Measurements from ENCODE around the gene MAP2K3.
A peak's percentile ranks its signal among the peaks of the same experiment; 100 is the strongest.

The MAP2K3 gene

GRCh38 chr17:21263376-21263775 lies 21.1 kb upstream of the MAP2K3 start:
- Histone ChIP-seq H3K9ac (ENCODE audit: insufficient read length) (no peak overlapping the region), H3K4me3 (no peak overlapping the region), H3K27ac (no peak overlapping the region), H3K36me3 (ENCODE audit: insufficient read depth, low read length) (no peaks in the 10 kb centered on the region), H3K9me3 (ENCODE audit: low read depth, low read length) (no peaks in the 10 kb centered on the region)
- no peak for DNase-seq (ENCODE audit: low read depth, low spot score)
- TF ChIP-seq POLR2AphosphoS5 (IDR thresholded peaks at IDR 0.05; ENCODE audit: borderline replicate concordance, low read depth, low read length) = no peak
- no peak for TF ChIP-seq FOXP2 (optimal IDR thresholded peaks at IDR 0.05; ENCODE audit: control extremely low read depth, extremely low read length, insufficient read depth)
- TF ChIP-seq EZH2 (IDR thresholded peaks at IDR 0.05) = no peak

GRCh38 chr17:21268596-21269188 lies 15.8 kb upstream of the MAP2K3 start:
- TF ChIP-seq POLR2AphosphoS5 (IDR thresholded peaks at IDR 0.05; ENCODE audit: borderline replicate concordance, low read depth, low read length) (no peak), FOXP2 (optimal IDR thresholded peaks at IDR 0.05; ENCODE audit: control extremely low read depth, extremely low read length, insufficient read depth) (no peak), EZH2 (IDR thresholded peaks at IDR 0.05) (no peak)
- Histone ChIP-seq H3K36me3 (ENCODE audit: insufficient read depth, low read length) (no peaks in the 10 kb centered on the region), H3K9ac (ENCODE audit: insufficient read length) (no peak overlapping the region), H3K9me3 (ENCODE audit: low read depth, low read length) (no peaks in the 10 kb centered on the region), H3K4me3 (no peak overlapping the region), H3K27ac (no peak overlapping the region)
- DNase-seq (ENCODE audit: low read depth, low spot score) = no peak

- TF ChIP-seq FOXP2 (optimal IDR thresholded peaks at IDR 0.05; ENCODE audit: control extremely low read depth, extremely low read length, insufficient read depth) (no peak), POLR2AphosphoS5 (IDR thresholded peaks at IDR 0.05; ENCODE audit: borderline replicate concordance, low read depth, low read length) (no peak), EZH2 (IDR thresholded peaks at IDR 0.05) (no peak)
- DNase-seq (ENCODE audit: low read depth, low spot score) = no peak
- no peak overlapping the region for H3K27ac ChIP-seq
These were observed 15.1 kb upstream of the MAP2K3 start for GRCh38 chr17:21269394-21269793.

GRCh38 chr17:21271454-21272183 lies 12.9 kb upstream of the MAP2K3 start:
- Histone ChIP-seq H3K36me3 (ENCODE audit: insufficient read depth, low read length) (no peaks in the 10 kb centered on the region), H3K9ac (ENCODE audit: insufficient read length) (no peak overlapping the region), H3K9me3 (ENCODE audit: low read depth, low read length) (no peaks in the 10 kb centered on the region), H3K27ac (no peak overlapping the region), H3K4me3 (no peak overlapping the region)
- TF ChIP-seq FOXP2 (optimal IDR thresholded peaks at IDR 0.05; ENCODE audit: control extremely low read depth, extremely low read length, insufficient read depth) (no peak), EZH2 (IDR thresholded peaks at IDR 0.05) (no peak), POLR2AphosphoS5 (IDR thresholded peaks at IDR 0.05; ENCODE audit: borderline replicate concordance, low read depth, low read length) (no peak)
- DNase-seq (ENCODE audit: low read depth, low spot score) = no peak

More at GRCh38 chr17:21269394-21269793, 15.1 kb upstream of the MAP2K3 start:
- Histone ChIP-seq H3K4me3 (no peak overlapping the region), H3K9ac (ENCODE audit: insufficient read length) (no peak overlapping the region), H3K9me3 (ENCODE audit: low read depth, low read length) (no peaks in the 10 kb centered on the region), H3K36me3 (ENCODE audit: insufficient read depth, low read length) (no peaks in the 10 kb centered on the region)

- H3K9me3 ChIP-seq (ENCODE audit: low read depth, low read length) = no peaks in the 10 kb centered on the region
- DNase-seq (ENCODE audit: low read depth, low spot score) = no peak
- no peak for TF ChIP-seq POLR2AphosphoS5 (IDR thresholded peaks at IDR 0.05; ENCODE audit: borderline replicate concordance, low read depth, low read length)
- no peak for TF ChIP-seq FOXP2 (optimal IDR thresholded peaks at IDR 0.05; ENCODE audit: control extremely low read depth, extremely low read length, insufficient read depth)
- TF ChIP-seq EZH2 (IDR thresholded peaks at IDR 0.05) = no peak
- no peak overlapping the region for H3K27ac ChIP-seq
- H3K36me3 ChIP-seq (ENCODE audit: insufficient read depth, low read length) = no peaks in the 10 kb centered on the region
- H3K9ac ChIP-seq (ENCODE audit: insufficient read length) = no peak overlapping the region
- H3K4me3 ChIP-seq = no peak overlapping the region
These were observed 12.3 kb upstream of the MAP2K3 start for GRCh38 chr17:21272250-21272649.

DNA sequence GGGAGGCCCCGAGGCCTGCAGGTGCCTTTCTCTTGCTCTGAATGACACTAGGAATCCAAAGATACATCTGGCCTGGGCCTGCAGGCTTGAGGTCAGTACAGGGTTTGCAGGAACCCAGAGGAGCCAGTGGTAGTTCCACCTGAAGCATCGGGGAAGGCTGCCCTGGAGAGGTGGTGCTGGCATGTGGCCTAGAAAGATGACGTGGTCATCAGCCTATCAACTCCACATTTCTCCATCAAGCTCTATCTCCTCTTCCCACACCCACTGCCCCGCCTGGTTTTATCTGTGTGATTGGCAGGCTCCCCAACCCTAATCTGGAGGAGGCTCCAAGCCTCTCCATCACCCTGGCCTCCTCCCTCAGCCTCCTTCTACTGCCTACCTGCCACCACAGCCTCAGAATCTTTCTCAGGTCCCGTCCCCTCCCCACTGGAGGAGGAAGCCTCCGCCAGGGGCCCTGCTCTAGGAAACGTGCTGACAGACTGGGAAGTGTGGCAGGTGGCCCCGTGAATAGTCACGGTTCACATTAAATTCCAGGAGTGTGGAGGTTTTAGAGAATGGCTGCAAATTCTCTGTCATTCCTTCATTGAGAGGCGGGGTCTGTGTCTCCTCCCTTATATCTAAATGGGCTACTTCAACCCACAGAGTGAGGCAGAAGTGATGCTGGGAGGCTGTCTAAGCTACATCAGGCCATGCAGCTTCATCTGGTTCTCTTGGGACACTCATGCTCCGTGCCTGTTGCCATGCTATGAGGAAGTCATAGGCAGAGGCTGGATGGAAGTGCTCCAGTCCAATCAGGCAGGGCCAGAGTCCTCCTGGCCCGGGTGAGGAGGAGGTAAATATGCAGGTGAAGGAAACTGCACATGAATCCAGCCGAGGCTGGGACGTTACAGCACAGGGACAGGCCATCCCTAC lies 11.4 kb upstream of the MAP2K3 start:
- H3K9ac ChIP-seq (ENCODE audit: insufficient read length) = no peak overlapping the region
- no peak for DNase-seq (ENCODE audit: low read depth, low spot score)
- no peaks in the 10 kb centered on the region for H3K36me3 ChIP-seq (ENCODE audit: insufficient read depth, low read length)
- no peaks in the 10 kb centered on the region for H3K9me3 ChIP-seq (ENCODE audit: low read depth, low read length)
- H3K4me3 ChIP-seq = no peak overlapping the region
- H3K27ac ChIP-seq = no peak overlapping the region
- TF ChIP-seq FOXP2 (optimal IDR thresholded peaks at IDR 0.05; ENCODE audit: control extremely low read depth, extremely low read length, insufficient read depth) = no peak
- no peak for TF ChIP-seq POLR2AphosphoS5 (IDR thresholded peaks at IDR 0.05; ENCODE audit: borderline replicate concordance, low read depth, low read length)
- TF ChIP-seq EZH2 (IDR thresholded peaks at IDR 0.05) = no peak

DNA sequence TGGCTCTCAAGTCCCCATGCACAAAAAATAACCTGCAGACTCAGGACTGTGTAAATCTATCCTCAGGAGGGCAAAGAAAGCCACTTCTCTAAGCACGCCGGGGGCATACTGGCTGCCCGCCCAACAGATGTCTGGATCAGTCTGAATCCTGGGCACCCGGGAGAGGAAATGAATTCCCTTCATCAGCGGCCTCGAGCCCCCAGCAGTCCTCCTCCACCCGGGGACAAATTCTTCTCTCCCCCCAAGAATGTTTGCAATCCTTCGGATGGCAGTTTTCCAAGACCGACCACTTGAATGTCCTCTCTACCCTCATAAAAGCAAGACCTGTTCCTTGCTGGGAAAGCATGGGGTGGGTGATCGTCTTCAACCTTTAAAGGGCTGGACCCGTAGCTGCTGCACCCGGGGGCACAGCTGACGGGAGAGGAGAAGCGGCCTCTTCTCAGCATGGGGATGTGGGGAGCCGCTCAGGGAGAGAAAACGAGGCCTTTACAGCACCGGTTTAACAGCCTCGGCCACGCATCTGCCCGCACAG lies 9.4 kb upstream of the MAP2K3 start:
- H3K9me3 ChIP-seq (ENCODE audit: low read depth, low read length) = no peaks in the 10 kb centered on the region
- H3K4me3 ChIP-seq = peak overlapping the region; percentile 88
- TF ChIP-seq POLR2AphosphoS5 (IDR thresholded peaks at IDR 0.05; ENCODE audit: borderline replicate concordance, low read depth, low read length) = no peak
- no peak for TF ChIP-seq EZH2 (IDR thresholded peaks at IDR 0.05)
- TF ChIP-seq FOXP2 (optimal IDR thresholded peaks at IDR 0.05; ENCODE audit: control extremely low read depth, extremely low read length, insufficient read depth) = no peak
- DNase-seq (ENCODE audit: low read depth, low spot score) = no peak
- no peaks in the 10 kb centered on the region for H3K36me3 ChIP-seq (ENCODE audit: insufficient read depth, low read length)
- peak overlapping the region; percentile 79 for H3K9ac ChIP-seq (ENCODE audit: insufficient read length)
- no peak overlapping the region for H3K27ac ChIP-seq
